GM21825 (cell line): ENCODE measurements around the gene EEIG2.
A peak's percentile ranks its signal among the peaks of the same experiment; 100 is the strongest.
"Not testable (repeated sequence)": the region's sequence is repeated elsewhere in the genome, so short reads cannot be mapped to it uniquely, and the experiment has no call there.

Experiments used
- ATAC-seq: cut with Tn5 transposase; IDR thresholded peaks from one replicate; pipeline ENCODE4 v1.9.1; 2021; ENCODE audit warnings: mild to moderate bottlenecking, moderate library complexity; ENCODE audit not compliant: unreplicated experiment

Gene EEIG2

DNA sequence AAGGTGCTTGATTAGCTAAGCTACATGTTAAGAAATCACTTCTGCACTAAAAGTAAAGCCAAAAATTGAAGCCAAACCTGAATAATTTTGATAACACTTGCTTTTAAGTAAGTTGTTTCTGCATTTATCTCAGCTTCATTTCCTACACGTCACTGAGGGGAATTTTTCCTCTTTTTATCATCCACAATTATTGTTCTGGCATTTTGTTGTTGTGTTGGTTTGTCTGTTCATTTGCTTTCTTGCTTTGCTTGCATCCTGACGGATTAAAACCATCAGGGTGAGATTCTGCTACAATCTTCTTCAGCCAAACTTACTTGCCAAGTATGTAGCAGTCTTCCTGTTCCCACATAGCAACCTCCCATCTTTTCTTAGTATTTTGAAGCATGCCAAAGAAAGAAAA is 18.0 kb upstream of the EEIG2 start:
- ATAC-seq, result no peak

DNA sequence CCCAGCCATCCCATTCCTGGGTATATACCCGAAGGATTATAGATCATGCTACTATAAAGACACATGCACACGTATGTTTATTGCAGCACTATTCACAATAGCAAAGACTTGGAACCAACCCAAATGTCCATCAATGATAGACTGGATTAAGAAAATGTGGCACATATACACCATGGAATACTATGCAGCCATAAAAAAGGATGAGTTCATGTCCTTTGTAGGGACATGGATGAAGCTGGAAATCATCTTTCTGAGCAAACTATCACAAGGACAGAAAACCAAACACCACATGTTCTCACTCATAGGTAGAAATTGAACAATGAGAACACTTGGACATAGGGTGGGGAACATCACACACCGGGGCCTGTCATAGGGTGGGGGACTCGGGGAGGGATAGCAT is 12.4 kb upstream of the EEIG2 start:
- not testable (repeated sequence) for ATAC-seq

DNA sequence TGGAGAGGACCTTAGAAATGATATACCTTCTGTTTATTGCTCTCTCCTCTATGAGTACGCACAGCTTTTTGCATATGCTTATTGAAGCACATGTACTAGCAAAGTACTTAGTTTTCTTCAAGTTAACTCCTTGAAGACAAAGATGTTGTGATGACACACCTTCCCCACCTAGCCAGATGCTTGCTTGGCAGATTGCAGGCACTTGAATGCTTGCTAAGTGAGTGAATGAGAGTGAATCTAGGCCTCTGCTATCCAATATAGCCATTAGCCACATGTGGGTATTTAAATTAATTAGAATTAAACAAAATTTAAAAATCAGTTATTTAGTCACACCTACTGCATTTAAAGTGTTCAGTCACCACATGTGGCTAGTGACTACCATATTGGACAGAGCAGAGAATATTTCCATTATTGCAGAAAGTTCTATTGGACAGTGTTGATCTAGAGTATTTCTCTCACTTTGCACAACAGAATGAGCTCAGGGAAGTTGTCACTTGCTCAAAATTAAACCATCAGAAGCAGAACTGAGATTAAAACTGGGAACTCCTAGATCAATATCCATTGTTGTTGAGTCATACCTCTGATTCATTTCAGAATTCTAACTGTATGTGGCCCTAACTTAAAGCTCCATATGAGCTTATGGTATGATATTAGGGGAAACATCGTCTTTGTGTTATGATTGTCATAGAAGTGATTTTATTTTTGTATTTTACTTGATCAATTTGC is 8.6 kb upstream of the EEIG2 start:
- ATAC-seq, result peak; percentile 96

DNA sequence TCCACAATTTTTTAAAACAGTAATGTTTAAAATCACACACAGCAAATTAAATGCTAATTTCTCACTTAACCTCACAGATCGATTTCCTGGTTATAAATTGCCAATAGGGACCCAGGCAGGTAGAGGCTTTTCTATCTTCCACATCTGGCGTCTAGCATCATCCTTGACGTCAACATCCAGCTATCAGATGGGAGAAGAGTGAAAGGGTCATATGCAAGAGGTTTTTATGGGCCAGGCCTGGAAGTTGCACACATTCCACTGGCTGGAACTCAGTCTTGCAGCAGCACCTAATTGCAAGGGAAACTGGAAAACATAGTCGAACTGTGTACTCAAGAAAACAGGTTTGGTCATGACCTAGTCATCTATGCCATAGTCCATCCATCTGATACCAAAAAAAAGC is 6.0 kb upstream of the EEIG2 start:
- no peak for ATAC-seq

DNA sequence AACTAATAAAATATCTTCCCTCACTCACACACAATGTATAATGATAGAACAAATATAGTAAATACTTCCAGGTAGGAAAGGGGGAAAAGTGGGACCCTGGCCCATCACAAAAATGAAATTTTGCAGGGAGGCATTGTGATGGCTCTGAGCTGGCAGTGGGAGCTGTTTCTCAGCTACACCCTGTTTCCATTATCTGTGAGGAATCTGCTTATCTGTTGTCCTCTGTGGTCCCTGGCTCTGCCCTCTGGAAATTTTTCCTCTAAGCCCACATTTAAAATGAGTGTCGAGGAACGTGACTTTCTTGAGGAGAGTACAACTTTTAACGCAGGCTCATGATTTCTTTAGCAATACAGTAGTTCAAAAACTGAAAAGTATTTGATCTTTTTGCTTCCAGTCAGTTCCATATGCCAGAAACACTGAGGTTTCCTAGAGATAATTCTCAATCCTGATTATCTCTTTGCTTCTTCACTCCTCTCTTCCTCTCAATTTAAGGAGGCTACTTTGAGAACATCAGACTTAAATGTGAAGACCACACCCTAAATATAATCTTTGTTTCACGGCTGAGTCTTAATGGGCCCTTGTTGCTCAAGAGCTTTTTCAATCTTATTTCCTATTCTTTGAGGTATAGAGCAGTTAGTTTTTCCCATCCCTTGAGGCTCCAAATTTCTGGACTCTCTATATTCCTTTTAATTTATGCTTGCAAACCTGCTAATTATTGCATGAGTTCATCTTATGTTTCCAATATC is 5.0 kb upstream of the EEIG2 start:
- no peak for ATAC-seq

DNA sequence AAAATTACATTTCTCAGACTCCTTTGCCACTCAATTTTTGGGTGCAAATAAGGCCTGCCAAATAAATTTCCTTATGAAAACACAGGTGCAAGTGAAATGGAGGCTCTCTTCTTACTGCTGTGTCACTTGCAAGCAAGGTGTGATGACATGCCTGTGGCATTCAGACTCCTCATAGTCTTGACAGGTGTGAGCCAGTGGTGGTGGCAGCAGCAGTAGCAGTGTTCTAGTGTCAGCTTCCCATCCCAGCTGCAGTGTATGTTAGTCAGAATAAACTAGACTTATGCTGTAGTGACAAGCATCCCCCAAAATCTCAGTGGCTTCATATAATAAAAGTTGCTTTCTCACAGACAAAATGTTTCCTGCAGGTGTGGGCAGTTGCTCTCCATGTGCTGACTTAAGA is 3.8 kb upstream of the EEIG2 start:
- no peak for ATAC-seq

DNA sequence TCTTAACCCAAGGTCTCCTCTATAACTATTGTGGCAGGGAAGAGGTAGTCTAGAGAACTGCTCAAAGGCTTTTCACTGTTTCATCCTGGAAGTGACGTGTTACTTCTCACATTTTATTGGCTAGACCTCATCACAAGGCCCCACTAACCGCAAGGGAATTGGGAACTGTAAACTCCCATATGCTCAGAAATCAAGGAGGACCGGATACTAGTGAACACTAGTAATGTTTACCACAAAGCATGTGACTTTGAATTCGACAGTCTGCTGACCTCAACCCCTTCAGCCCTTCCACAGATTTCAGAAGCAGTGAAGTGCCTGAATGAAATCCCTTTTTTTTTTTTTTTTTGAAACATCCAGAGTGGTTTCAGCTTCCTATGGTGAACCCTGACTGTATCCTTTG is 3.4 kb upstream of the EEIG2 start:
- no peak for ATAC-seq

DNA sequence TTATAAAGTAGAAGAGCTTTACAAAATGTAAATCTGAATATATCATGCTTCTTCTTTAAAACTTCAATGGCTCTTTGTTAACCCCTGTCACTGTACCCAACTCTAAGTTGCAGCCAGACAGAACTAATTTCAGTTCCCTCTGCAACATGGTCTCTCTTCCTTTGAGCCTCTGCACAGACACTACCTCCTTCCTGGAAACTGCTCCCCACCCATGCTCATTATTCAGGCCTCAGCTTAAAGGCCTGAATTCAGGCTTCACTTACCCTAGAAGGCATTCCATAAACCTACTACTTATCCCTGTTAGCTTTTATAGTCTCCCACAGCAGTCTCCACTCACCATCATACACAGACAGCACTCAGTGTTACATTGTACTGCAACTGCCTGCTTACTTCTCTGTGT is 2.6 kb upstream of the EEIG2 start:
- ATAC-seq, result peak; percentile 28

DNA sequence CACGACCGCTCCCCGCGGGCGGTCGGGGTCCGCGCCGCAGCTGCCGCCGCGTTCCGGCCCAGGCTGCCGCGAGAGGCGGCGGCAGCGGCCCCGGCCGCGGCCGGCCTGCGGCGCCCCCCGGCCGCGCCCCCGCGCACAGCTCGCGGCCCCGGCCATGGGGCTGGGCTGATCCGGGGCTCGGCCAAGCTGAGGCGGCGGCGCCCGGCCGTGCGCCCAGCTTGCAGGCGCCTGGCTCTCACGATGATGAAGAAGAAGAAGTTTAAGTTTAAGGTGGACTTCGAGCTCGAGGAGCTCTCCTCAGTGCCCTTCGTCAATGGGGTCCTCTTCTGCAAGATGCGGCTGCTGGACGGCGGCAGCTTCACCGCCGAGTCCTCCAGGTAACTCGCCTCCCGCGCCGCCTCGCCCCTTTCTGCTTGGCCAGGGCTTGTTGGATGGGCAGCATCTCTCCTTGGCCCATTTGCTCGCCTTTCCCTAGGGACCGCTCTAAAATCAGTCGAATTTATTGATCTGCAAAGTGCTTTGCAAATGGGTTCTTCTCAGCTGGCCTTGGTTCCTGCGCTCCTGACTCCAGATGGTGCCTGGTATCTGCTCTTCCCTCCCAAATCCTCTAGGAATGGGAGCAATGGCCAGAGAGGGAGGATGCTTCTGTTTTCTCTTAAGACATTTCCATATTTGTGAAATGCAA is 431 bp downstream of the EEIG2 start:
- ATAC-seq, result peak; percentile 24

DNA sequence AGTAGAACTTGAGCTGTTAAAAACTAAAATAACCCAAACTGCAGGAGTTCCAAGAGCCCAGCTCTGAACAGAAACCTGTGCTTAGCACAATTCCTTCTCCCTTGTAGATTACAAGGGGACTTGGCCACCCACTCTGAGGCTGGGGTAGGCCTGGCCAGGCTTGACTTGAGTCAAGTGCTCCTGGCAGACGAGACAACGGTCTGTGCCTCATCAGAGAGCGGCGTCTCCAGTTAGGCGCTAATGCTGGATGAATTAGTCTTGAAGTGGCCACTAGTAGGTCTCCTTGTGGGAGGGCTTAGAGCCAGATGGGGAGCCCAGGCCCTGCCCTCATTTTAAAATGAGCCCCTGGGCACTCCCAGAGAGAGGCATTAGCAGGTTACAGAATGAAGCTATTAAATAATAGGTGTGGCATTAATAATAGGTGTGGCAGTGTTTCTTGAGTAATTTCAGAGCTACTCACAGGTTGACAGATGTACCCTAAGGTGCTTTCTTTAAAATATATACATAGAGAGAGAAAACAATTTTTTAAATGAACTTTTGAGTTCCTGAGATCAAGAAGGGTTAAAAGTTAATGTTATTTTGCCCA is 1.1 kb downstream of the EEIG2 start:
- ATAC-seq, result peak; percentile 42

DNA sequence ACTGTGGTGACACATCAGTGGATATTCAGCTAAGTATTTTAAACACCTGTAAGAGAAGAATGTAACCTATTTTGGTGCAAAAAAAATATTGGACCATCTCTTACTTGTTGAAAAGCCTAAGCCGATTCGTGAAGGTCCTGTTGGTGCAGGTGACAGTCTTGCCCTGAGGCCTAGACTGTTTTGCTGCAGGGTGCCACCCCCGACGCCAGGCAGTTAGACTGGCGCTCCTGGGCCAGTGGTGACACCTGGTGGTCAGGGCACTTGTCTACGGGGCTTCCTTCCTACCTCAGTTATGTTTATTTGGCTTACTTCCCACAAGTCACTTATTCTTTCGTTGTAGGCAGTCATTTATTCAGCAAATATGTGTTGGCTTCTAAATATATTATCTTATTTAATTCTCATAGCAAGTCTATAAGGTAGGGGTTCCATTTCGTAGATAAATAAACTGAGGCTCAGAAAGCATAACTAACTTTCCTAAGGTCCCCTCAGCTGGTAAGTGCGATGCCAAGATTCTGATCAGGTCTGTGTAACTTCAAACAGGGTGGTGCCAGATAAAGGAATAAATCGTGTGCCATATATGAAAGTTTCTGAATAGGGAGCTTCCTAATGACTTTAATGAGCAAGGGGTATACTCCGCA is 1.9 kb downstream of the EEIG2 start:
- peak; percentile 38 for ATAC-seq

DNA sequence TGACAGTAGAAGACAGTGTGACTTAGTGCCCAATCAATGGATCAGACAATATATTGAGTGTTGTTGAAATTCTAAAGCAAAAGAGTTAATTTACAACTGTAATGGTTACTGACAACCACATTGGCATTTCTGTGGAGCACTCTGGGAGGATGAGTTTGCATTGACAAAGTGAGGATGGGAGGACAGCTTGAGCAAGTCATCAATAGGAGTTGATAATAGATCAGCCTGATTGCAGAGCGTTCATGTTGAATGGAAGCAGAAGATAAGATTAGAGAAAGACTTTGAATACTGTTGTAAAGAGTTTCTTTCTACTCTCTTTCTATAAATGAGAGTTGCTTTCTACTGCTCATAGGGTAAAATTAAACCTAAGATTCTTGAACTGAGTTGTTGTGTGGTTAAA is 3.9 kb downstream of the EEIG2 start:
- no peak for ATAC-seq

DNA sequence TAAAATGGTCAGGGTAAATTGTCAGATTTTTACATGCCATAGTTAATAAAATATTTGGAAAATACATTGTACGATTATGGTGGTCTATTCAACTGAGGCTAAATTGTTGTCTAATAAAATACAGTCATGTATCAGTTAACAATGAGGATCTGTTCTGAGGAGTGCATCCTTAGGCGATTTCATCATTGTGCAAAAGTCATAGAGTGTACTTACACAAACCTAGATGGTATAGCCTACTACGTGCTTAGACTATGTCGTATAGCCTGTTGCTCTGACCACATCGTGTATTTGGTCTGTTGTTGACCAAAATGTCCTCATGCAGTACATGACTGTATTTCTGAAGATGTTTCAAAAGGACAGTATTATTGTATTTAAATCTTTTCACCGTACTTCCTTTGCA is 5.2 kb downstream of the EEIG2 start:
- ATAC-seq, result no peak

DNA sequence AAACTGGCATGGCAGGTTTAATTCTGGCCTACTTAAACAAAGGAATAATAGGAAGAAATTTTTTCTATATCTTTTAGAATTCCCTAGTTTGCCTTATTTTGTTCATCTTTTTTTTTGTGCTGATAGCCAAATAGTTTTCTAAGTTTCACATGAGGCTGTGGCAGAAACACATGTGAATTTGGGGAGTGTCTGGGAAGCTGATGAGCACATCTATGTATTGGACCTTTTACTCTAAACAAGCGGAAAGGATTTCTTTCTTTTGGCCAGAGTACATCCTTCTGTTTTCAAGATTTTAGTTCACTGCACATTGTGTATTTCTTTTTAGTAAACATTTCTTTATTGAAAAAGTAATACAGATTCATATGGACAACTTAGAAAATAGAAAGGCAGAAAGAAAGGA is 5.6 kb downstream of the EEIG2 start:
- ATAC-seq, result no peak

DNA sequence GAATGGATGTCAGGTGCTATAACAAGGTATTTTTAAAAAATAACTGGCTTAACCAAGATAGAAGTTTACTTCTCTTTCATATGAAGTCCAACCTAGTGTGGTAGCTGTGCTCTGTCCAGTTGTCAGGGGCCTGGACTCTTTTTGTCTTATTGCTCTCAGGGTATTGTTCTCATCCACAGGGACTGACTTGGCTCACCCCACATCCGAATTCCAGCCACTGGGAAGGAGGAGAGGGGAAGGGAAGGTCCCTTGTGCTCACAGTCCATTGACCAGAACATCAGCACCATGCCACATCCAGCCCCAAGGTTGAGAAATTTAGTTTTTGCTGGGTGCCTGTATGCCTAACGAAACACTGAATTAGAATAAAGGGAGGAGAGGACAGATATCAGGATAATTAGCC is 8.7 kb downstream of the EEIG2 start:
- no peak for ATAC-seq

DNA sequence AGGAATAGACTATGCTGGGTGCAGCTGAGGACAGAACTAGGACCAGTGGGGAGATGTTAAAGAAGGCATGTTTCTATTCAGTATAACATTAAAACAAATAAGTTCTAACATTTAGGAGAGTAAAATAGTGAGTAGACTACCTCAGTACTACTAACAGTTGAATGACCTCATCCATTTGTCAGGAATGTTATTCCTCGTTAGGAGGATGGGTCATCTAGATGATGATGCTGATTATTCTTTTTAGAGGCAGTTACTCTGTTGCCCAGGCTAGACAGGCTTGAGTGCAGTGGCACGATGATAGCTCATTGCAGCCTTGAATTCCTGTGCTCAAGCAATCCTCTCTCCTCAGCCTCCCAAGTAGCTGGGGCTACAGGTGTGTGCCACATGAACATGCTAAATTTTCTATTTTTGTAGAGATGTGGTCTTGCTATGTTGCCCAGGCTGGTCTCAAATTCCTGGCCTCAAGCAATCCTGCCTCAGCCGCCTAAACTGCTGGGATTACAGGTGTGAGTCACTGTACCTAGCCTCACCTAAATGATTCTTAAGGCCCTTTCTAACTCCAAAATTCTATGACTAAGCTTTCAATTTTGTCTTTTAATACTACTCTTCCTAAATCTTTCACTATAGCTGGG is 9.3 kb downstream of the EEIG2 start:
- ATAC-seq, result no peak

DNA sequence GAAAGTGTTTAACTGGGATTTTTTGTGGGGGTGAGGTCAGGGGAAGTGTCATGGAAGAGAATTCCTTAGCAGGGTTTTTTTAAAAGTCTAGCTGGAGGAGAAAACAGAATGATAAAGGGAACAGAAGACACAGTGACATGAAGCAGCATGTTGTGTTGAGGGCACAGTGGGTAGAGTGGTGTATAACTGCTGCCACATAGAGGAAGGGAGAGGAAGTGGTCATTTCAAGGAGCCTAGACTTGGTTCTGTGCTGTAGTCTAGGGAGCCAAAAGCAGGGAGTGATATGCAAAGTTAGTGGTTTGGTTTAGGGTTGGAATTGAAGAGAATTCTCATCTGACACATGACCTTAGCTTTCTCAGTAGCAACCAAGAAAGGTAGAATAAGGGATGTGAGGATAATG is 10.2 kb downstream of the EEIG2 start:
- peak; percentile 99 for ATAC-seq

DNA sequence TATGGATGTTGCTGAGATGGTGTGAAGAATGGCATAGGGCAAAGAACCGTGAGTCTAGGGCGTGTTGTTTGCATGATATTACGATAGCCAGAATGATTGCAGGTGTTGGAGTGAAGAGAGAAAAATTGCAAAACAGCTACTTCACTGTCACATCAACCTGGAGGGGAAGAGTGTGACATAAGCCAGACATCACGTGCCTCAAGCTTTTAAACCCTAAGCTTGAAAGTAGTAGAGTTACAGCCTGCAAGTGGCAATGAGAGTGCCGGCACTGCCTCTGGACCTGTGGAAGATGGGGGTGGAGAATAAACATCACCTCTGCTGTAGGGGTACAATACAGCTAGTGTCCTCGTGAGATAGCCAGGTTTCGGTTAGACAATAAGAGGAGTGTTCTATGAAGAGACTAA is 11.1 kb downstream of the EEIG2 start:
- no peak for ATAC-seq

DNA sequence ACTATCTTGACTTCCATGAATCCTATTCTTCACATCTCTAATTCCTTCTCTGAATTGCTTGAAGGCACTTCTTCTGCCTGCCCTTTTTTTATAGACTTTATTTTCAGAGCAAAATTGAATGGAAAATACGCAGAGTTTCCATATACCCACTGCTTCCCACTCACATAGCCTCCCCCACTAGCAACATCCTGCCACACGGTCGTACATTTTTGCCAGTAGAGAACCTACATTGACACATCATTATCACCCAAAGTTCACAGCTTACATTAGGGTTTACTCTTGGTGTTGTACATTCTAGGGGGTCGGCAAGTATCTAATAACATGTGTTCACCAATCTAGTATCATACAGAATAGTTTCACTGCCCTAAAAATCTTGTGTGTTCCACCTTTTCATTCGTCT is 12.3 kb downstream of the EEIG2 start:
- ATAC-seq, result no peak

DNA sequence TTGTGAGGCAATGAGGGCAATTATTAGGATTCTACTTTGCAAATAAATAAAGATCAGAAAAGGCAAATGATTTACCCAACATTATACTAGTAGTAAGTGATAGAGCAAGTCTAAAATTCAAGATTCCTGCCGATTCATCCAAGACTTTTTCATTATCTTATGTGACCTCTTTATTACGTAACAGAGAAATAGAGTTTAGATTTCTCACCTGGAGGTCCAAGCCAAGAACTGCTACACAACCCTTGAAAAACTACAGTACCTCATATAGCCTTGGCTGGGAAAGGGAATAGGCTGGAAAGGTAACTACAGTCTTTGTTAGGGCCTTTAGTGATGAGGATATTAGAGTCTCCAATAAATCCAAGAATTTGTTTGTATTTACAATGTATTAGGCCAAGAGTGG is 13.3 kb downstream of the EEIG2 start:
- ATAC-seq, result no peak

DNA sequence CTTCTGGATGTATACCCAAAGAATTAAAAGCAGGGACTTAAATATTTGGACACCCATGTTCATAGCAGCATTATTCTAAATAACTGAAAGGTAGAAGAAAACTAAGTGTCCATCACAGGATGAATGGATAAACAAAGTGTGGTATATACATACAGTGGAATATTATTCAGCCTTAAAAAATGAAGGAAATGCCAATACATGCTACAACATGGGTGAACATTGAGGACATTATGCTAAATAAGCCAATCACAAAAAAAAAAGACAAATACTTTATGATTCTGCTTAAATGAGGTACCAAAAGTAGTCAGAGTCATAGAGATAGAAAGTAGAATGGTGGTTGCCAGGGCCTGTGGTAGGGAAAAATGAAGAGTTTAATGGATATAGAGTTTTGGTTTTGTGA is 14.1 kb downstream of the EEIG2 start:
- no peak for ATAC-seq
